ENCODE data around the gene DHX29.

Gene DHX29

GRCh38 chr5:55308254-55308836, 851 bp upstream of the DHX29 start:
- no peak for DNase-seq

- DNase-seq: no peak
These were observed 682 bp downstream of the DHX29 start for GRCh38 chr5:55306641-55307382.

GRCh38 chr5:55305345-55305744, 2.1 kb downstream of the DHX29 start:
- DNase-seq: no peak

DNA sequence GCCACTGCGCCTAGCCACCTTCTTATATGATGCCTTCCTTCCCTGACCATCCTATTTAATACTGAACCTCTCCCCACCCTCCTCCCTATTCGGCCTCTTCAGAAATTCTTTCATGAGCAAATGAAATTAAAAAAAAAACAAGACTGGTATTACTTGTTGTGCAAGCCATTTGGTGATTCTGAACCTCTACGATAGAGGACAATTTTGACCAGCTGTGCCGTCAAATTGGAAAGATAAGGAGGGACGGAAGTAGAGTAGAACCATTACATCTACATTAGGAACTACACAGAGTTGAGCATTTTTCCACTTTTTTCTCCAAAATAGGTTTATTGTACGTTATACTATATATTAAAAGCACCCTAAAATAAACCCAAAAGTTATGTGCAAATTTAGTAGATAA, 2.9 kb downstream of the DHX29 start:
- no peak for DNase-seq

DNA sequence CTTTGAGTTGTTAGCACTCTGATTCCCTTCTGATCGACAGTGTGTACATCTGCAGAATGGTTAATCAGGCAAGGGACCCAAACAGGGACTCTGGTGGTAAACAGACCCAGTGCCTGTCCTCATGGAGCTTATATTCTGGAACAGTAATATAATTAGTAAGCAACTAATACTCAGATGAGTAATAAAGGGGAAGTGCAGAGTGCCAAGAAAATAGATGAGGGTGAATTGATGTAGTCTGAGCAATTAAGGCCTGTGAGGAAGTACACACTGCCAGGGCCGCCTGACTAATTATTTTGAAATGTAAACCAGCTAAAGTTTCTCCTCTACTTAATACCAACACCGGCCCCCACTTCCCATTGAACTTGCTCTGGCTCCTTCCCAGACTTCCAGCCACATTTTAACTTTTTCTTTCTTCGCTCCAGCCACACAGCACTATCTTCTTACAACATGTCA, 4.2 kb downstream of the DHX29 start:
- no peak for DNase-seq

DNA sequence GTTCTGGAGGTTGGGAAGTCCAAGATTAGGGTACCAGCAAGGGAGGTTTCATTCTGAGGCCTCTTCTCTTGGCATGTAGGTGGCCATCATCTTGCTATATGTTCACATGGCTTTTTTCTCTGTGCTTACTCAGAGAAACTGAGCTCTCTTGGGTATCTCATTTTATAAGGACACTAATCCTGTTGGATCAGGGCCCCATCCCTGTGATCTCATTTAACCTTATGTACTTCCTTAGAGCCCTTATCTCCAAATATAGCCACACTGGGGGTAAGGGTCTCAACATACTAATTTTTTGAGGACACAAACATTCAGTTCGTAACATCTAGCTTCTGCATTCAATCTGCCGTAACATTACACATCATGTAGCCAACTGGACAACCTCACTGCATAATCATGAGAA, 6.6 kb downstream of the DHX29 start:
- no peak for DNase-seq

GRCh38 chr5:55294935-55295334, 12.6 kb downstream of the DHX29 start:
- no peak for DNase-seq

- no peak for DNase-seq
These were observed 16.5 kb downstream of the DHX29 start for GRCh38 chr5:55290991-55291390.

DNA sequence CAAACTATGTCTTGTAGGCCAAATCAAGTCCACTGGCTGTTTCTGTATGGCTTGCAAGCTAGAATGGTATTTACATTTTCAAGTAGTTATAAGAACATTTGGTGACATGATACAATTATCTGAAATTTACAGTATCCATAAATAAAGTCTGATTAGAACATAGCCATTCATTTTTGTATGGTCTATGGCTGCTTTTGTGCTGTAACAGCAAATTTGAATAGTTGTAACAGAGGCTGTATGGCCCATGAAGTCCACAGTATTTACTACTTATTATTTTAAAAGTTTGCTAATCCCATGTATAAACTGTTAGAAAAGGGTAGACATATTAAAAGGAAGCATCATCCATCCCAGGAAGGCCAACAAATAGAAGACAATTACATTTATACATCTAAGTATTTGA, 17.7 kb downstream of the DHX29 start:
- DNase-seq: no peak

DNA sequence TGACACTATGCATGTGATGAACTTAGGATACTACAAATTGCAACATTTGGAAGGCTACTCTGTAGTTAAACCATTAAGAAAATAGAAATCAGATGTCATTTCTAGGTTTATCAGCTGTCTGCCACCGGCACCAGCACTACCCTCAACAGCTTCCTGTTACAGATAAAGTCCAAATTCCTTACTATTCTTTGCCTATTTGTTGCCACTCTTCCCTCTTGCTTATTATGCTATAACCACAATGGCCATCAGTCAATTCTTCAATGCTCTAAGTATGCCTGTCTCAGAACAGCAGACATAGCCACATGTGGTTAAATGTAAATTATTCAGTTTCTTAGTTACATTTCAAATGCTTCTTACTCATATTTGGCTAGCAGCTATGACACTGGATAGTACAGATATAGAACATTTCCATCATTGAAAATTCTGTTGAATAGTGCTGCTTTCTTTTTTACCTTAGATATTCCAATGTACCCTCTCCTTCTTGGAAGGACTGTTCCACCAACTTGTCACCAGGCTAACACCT, 21.0 kb downstream of the DHX29 start:
- DNase-seq: no peak

- no peak for DNase-seq
These were observed 28.7 kb downstream of the DHX29 start for GRCh38 chr5:55278778-55279177.

DNA sequence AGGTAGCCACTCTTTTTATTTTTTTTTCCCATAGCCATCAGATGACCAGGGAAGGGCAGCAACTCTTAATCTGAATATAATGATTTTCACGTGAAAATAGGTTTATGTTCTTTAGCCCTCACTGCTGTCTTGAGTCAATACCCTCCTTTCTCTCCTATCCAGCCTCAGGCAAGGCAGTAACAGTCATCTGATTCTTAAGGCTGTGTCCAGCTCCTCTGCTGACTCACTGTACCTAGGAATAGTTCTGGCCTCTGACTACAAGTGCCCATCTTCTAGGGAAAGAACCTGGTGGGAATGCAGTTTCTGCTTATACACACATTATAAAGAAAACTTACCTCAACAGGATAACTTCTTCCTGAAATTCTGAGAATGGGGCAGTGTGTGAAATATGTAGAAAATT, 30.7 kb downstream of the DHX29 start:
- no peak for DNase-seq

- DNase-seq: no peak
These were observed 49.2 kb downstream of the DHX29 start for GRCh38 chr5:55258339-55258738.

DNA sequence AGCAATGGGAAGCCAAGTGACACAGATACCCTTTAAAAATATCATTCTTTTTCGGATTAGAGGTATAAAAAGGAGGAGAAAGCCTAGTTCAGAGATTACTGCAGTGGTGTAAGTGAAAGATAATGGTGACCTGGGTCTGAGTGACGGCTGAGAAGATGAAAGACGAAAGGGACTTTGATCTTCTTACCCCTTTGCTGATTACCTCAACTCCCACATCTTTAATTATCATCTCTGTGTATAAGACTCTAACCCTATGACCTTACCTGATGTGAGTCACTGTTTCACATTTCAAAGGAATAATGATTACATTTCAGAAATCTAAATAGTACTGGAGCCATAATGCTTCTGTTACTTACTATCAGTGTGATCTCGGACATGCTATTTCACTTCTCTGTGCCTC, 52.7 kb downstream of the DHX29 start:
- DNase-seq: no peak

DNA sequence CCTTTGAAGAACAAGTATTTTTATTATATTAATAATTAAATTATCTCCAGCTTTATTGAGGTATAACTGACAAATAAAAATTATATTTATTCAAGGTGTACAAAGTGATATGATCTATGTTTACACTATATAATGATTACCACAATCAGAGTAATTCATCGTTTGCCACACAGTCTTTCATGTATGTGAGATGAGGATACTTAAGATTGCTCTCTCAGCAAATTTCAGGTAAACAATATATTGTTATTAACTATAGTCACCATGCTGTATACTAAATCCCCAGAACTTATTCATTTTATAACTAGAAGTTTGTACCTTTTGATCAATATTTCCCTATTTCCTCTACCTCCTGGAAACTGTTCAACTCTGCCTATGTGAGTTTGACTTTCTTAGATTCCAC, 57.4 kb downstream of the DHX29 start:
- DNase-seq: no peak

DNA sequence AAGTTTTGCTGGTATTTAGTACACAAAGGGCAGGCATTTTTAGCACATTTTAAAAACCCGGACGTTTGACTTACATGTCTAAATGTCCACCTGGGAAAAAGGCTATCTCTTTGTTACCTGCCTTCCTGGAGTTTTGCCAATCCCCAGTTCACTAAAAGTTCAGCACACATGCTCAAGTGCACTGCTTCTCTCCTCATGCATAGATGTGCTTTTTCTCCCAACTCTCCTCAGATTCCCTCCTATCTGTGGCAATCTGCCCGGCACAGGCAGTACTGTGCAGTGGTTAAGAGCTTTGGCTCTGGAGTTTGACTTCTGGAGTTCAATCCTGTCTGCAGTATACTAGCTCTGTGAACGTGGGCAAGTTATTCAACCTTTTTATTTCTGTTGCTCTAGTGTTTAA, 65.7 kb downstream of the DHX29 start:
- no peak for DNase-seq

DNA sequence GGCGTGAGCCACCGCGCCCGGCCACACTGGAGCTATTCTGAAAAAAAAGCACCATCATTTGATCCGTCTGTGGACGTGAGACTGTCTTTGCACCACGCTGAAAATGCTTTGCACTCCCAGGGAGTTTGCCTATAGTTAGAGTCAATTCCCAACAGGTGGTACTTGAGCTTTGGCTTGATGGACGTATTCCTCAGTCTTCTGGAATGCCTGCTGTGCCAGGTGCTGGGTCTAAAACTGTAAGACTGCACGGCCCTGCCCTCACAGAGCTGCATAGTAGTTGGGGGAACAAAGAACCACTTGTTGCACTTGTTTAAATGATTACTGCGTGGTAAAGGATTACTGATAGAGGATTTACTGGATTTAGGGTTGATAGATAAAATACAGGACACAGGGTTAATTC, 70.7 kb downstream of the DHX29 start:
- no peak for DNase-seq

DNA sequence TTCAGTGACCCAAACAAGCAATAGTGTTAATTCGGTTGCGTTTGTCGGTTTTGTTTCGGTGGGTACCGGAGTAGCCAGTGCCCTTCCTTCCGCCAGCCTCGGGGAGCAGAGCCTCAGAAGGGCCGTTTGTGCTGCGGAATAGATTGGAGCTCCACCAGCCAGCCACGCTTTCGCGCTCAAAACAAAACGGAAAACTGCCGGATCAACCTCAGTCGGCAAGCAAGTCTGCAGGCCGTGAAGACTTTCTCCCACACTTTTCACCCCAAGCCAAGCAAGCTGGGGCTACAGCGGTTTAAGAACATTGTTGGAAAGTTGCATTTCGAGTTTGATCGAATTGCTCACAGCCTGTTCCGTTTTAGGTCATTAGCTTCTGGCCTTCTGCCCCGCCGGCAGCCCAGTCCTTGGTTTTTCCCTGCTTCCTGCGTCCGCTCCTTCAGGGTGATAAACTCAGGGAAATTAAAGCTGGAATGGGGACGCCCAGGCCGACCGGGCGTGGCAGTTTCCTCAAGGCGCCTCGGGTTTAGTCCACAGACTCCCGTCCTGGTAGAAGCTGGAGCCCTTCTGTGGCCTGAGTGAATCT, 73.3 kb downstream of the DHX29 start:
- DNase-seq: no peak

GRCh38 chr5:55232985-55233928, 74.2 kb downstream of the DHX29 start, which contains the start of gene CCNO:
TSS of gene CCNO (minus strand) at chr5:55233608. CDS start at chr5:55233523, 85 bp downstream.
- DNase-seq: peak; percentile 53

DNA sequence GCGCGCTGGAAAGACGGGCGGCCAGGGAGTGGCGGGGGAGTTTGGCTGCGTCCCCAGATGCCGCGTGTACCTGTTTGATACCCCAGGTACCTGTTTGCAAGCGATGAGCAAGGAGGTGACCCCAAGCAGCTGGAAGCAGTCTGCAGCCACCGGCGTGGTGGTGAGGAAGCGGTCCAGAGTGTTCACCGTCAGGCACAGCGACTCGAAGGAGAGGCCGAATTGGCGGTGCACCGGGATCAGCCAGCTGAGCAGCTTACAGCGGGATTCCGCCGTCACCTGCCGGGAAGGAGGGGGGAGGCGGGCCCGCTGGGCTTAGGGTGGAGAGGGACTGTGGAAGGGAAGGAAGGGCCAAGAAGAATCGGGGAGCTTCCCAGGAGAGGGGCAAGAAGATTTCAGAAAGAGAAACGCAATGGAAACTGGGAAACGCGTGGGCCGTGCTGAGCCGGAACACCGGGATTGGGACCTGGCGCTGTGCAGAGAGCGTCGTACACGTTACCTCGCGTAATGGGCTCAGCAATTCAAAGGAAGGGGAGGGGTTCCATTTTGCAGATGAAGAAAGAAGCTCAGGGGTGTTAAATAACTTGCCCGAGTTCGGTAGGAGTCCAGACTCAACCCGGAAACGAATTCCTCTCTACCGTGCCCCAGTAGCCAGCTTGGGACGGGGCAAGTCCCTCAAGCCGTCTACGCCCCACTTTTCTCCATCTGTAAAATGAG, 75.1 kb downstream of the DHX29 start:
- no peak for DNase-seq

- DNase-seq: no peak
These were observed 75.6 kb downstream of the DHX29 start for GRCh38 chr5:55231919-55232270.
